Natural killer cell (primary cell): Measurements from ENCODE around the gene IGF2BP1. TPM values are rescaled to one million over a fixed set of nuclear protein-coding genes. Genes with fewer than 3 reads are reported as not detected.

Experiments used
- ATAC-seq, 3 donors: fragments of 150-1000 bp in 2 of 3; fragments of 200-7000 bp in 1 of 3; cut with Tn5 transposase; 1 replicate in 1 of 3; 2 replicates in 2 of 3; pipeline ENCODE4 v1.10.0; 2021; ENCODE audit warnings: mild to moderate bottlenecking in 2 of 3, moderate library complexity in 2 of 3
- DNase-seq, 2 donors: peaks; one replicate each; pipeline versions ENCODE4 v3.0.0 to v3.0.0-alpha.2; 2013 to 2021; ENCODE audit warnings: mixed read lengths in 1 of 2
- H3K27ac ChIP-seq: one replicate; pipeline ENCODE4 v1.5.1; 2013; ENCODE audit warnings: mild to moderate bottlenecking, low read length
- H3K27me3 ChIP-seq: one replicate; pipeline ENCODE4 v1.6.1; 2013; ENCODE audit warnings: low read length; ENCODE audit not compliant: control insufficient read depth, insufficient read depth
- H3K36me3 ChIP-seq: one replicate; pipeline ENCODE4 v1.6.1; 2013; ENCODE audit warnings: low read length; ENCODE audit not compliant: control insufficient read depth, insufficient read depth
- H3K4me1 ChIP-seq: one replicate; pipeline ENCODE4 v1.6.1; 2013; ENCODE audit warnings: low read length; ENCODE audit not compliant: control insufficient read depth, insufficient read depth
- H3K4me3 ChIP-seq: one replicate; pipeline ENCODE4 v1.5.1; 2013; ENCODE audit warnings: low read length
- H3K9me3 ChIP-seq: one replicate; pipeline ENCODE4 v1.6.1; 2013; ENCODE audit warnings: low read length; ENCODE audit not compliant: control insufficient read depth, insufficient read depth
- H3K27ac Mint-ChIP-seq, 2 donors: one replicate each; pipeline ENCODE4 v1.8.0; 2022; ENCODE audit warnings: mild to moderate bottlenecking in 2 of 2, mixed read lengths in 2 of 2, moderate library complexity in 1 of 2
- H3K27me3 Mint-ChIP-seq, 2 donors: one replicate each; pipeline ENCODE4 v1.8.0; 2022; ENCODE audit warnings: low read depth in 2 of 2, mixed read lengths in 2 of 2
- H3K36me3 Mint-ChIP-seq: one replicate; pipeline ENCODE4 v1.8.0; 2022; ENCODE audit warnings: mixed read lengths
- H3K4me1 Mint-ChIP-seq, 2 donors: one replicate each; pipeline ENCODE4 v1.8.0; 2022; ENCODE audit warnings: mixed read lengths in 2 of 2
- H3K4me3 Mint-ChIP-seq: one replicate; pipeline ENCODE4 v1.8.0; 2022; ENCODE audit warnings: mild to moderate bottlenecking, moderate library complexity, mixed read lengths
- H3K9me3 Mint-ChIP-seq, 2 donors: one replicate each; pipeline ENCODE4 v1.8.0; 2022; ENCODE audit warnings: mixed read lengths in 2 of 2
- CTCF ChIP-seq: fragments of 200-600 bp; IDR thresholded peaks from one replicate; pipeline ENCODE4 v1.8.0; 2022; ENCODE audit warnings: antibody characterized with exemption
- WGBS: methylation state at CpG from one replicate; pipeline ENCODE4 v1.1.7; 2013; ENCODE audit warnings: missing lambda C conversion rate; ENCODE audit not compliant: insufficient coverage; 5-methylcytosine and 5-hydroxymethylcytosine counted together
- intact Hi-C: fragments of 100-400 bp; cut with micrococcal nuclease; formaldehyde crosslinking; loops from one replicate; pipeline ENCODE4 v1.14.2; 2022
- total RNA-seq, 4 donors: library from RNA; stranded (reverse); fragments of 120-200 nt in 1 of 4; gene quantifications; one replicate each; pipeline versions ENCODE4 v1.2.3 to v1.2.4, GENCODE V29; 2013 to 2022

The IGF2BP1 gene
- total RNA-seq, 3 donors from 2014 or later (not counting 1 experiment from before 2014, with no cell fraction given) = not detected

DNA sequence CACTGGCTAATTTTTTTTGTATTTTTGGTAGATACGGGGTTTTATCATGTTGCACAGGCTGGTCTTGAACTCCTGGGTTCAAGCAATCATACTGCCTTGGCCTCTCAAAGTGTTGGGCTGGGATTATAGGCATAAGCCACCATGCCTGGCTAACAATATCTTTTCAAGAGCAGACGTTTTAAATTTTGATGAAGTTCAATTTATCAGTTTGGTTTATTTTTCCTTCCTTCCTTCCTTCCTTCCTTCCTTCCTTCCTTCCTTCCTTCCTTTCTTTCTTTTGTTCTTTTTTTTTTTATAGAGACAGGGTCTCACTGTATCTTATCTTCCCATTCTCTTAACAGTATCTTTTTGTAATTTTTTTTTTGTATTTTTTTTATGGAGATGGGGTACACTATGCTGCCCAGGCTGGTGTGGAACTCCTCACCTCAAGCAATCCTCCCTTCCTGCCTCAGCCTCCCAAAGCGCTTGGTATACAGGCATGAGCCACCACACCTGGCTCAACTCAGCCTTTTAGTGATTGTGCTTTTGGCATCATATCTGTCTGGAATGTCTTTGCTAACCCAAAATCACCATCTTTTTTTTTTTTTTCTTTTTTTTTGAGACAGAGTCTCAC, 15.2 kb upstream of the IGF2BP1 start:
- 100% methylated on average over 2 of the region's 3 CpGs for WGBS
- H3K27ac ChIP-seq = no peak overlapping the region
- Mint-ChIP-seq H3K36me3 (no peaks in the 10 kb centered on the region), H3K27ac (no peak overlapping the region), H3K4me1 (no peaks in the 10 kb centered on the region), H3K9me3 (peaks cover 2 to 3% of the 10 kb centered on the region in 2 donors), H3K27me3 (peaks cover 18 to 21% of the 10 kb centered on the region in 2 donors), H3K4me3 (no peak overlapping the region)
- H3K4me1 ChIP-seq = no peaks in the 10 kb centered on the region
- H3K4me3 ChIP-seq = no peak overlapping the region
- DNase-seq = no peak
- no peak for TF ChIP-seq CTCF
- no peaks in the 10 kb centered on the region for H3K9me3 ChIP-seq
- ATAC-seq = no peak
- H3K27me3 ChIP-seq = no peaks in the 10 kb centered on the region
- intact Hi-C loops = no loop called here
- no peaks in the 10 kb centered on the region for H3K36me3 ChIP-seq

DNA sequence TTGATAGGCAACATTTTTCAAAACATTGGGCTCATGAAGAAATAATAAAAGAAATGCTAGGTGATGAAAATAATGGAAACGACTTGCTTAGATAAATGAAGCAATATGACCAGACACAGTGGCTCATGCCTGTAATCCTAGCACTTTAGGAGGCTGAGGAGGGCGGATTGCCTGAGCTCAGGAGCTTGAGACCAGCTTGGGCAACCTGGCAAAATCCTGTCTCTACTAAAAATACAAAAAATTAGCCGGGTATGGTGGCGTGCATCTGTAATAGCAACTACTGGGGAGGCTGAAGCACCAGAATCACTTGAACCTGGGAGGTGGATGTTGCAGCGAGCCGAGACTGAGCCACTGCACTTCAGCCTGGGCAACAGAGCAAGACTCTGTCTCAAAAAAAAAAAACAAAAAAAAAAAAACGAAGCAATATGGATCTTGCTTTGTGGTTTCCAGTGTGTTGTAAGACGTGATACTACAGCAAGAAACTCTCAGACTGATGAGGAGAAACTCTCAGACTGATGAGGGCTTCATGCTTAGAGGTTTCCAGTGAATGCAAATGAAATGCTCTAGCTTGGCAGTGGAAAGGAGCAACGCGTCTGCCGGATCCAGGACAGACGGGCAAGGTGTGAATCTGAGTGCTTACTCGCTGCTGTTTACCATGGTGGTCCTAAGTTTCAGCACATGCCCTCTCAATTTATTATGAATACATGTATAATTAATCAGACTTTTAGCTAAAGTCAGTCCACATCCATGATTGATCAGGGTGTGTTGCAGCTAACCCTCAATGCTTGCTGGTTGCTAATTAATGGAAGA, 11.5 kb upstream of the IGF2BP1 start:
- intact Hi-C loops = no loop called here
- no peaks in the 10 kb centered on the region for H3K36me3 ChIP-seq
- Mint-ChIP-seq H3K27me3 (peaks cover 28 to 42% of the 10 kb centered on the region in 2 donors), H3K9me3 (peaks cover 2 to 3% of the 10 kb centered on the region in 2 donors), H3K4me3 (no peak overlapping the region), H3K27ac (no peak overlapping the region), H3K36me3 (no peaks in the 10 kb centered on the region), H3K4me1 (no peaks in the 10 kb centered on the region)
- H3K27me3 ChIP-seq = peaks cover 10% of the 10 kb centered on the region
- H3K9me3 ChIP-seq = no peaks in the 10 kb centered on the region
- no peak for ATAC-seq
- no peak overlapping the region for H3K27ac ChIP-seq
- H3K4me1 ChIP-seq = no peaks in the 10 kb centered on the region
- TF ChIP-seq CTCF = no peak
- H3K4me3 ChIP-seq = no peak overlapping the region
- WGBS = 80% methylated on average over 12 of the region's 13 CpGs
- DNase-seq = no peak

DNA sequence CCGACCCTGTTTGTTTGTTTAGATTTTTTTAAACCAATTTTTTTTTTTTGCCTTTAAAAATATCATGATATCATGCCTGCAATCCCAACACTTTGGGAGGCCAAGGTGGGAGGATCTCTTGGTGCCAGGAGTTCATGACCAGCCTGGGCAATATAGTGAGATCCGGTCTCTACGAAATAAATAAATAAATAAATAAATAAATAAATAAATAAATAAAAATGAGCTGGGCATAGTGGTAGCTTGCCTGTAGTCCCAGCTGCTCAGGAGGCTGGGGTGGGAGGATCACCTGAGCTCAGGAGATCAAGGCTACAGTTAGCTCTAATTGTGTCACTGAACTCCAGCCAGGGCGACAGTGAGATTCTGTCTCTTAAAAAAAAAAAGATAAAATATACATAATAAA, 8.1 kb upstream of the IGF2BP1 start:
- H3K9me3 ChIP-seq = no peaks in the 10 kb centered on the region
- peaks cover 36% of the 10 kb centered on the region for H3K27me3 ChIP-seq
- H3K36me3 ChIP-seq = no peaks in the 10 kb centered on the region
- H3K27ac ChIP-seq = no peak overlapping the region
- H3K4me1 ChIP-seq = no peaks in the 10 kb centered on the region
- Mint-ChIP-seq H3K27me3 (peaks cover 47 to 64% of the 10 kb centered on the region in 2 donors), H3K4me3 (no peak overlapping the region), H3K36me3 (no peaks in the 10 kb centered on the region), H3K27ac (no peak overlapping the region), H3K9me3 (no peaks in the 10 kb centered on the region), H3K4me1 (no peaks in the 10 kb centered on the region)
- ATAC-seq = no peak
- DNase-seq = no peak
- intact Hi-C loops = no loop called here
- 100% methylated on average over 1 of the region's 4 CpGs for WGBS
- TF ChIP-seq CTCF = no peak
- no peak overlapping the region for H3K4me3 ChIP-seq
